T-cell (primary cell): Measurements from ENCODE around the gene RRM2. TPM values are rescaled to one million over a fixed set of nuclear protein-coding genes. Genes with fewer than 3 reads are reported as not detected.
"Not testable (repeated sequence)": the region's sequence is repeated elsewhere in the genome, so short reads cannot be mapped to it uniquely, and the experiment has no call there.

ENCODE experiments used
- ATAC-seq, 4 experiments: fragments of 200-7000 bp in 3 of 4; fragments of 150-1000 bp in 1 of 4; cut with Tn5 transposase; replicated peaks in 1 of 4; 1 replicate in 3 of 4; 2 replicates in 1 of 4; pipeline ENCODE4 v1.10.0; 2021; ENCODE audit warnings: moderate library complexity in 3 of 4, mild to moderate bottlenecking in 2 of 4, moderate number of reproducible peaks in 1 of 4
- CTCF ChIA-PET, 2 donors: fragments of 300-600 bp; sonication (Branson Sonifier 250); formaldehyde crosslinking; loops; one replicate each; lab custom pipeline; 2022; ENCODE audit warnings: antibody characterized with exemption in 2 of 2; lab: Charles Lee
- POLR2A ChIA-PET, 2 donors: fragments of 300-600 bp; sonication (Branson Sonifier 250); formaldehyde crosslinking; loops; one replicate each; lab custom pipeline; 2022; ENCODE audit warnings: antibody characterized with exemption in 2 of 2; lab: Charles Lee
- DNase-seq, 35 experiments: peaks; one replicate each; pipeline versions ENCODE4 v3.0.0 to v3.0.0-alpha.2; 2013 to 2023
- H3K27ac ChIP-seq: one replicate; pipeline ENCODE4 v1.5.1; 2013; ENCODE audit warnings: low read length
- H3K27me3 ChIP-seq, 2 experiments: replicated peaks in 1 of 2; 1 replicate in 1 of 2; 2 replicates in 1 of 2; pipeline versions ENCODE4 v1.6.1 to v1.7.0; 2013; ENCODE audit warnings: low read length in 1 of 2, mixed read lengths in 1 of 2; ENCODE audit not compliant: control insufficient read depth in 2 of 2, insufficient read depth in 2 of 2; ENCODE audit errors: extremely low read depth in 1 of 2
- H3K36me3 ChIP-seq, 2 donors: 1 replicate in 1 of 2; 2 replicates in 1 of 2; pipeline versions ENCODE4 v1.6.1 to v1.7.0; 2013; ENCODE audit warnings: low read length in 1 of 2; ENCODE audit not compliant: control insufficient read depth in 2 of 2, insufficient read depth in 1 of 2; ENCODE audit errors: extremely low read depth in 1 of 2
- H3K4me1 ChIP-seq, 2 experiments: 1 replicate in 1 of 2; 2 replicates in 1 of 2; pipeline versions ENCODE4 v1.6.1 to v1.7.0; 2013; ENCODE audit warnings: low read length in 2 of 2, mixed read lengths in 1 of 2; ENCODE audit not compliant: insufficient read depth in 2 of 2, control insufficient read depth in 1 of 2; ENCODE audit errors: extremely low read depth in 1 of 2
- H3K4me3 ChIP-seq, 2 donors: 1 replicate in 1 of 2; 2 replicates in 1 of 2; pipeline versions ENCODE4 v1.5.1 to v1.7.0; 2013; ENCODE audit warnings: mild to moderate bottlenecking in 2 of 2, low read length in 1 of 2, moderate library complexity in 1 of 2; ENCODE audit not compliant: control insufficient read depth in 1 of 2; ENCODE audit errors: extremely low read depth in 1 of 2
- H3K9me3 ChIP-seq: 2 replicates; pipeline ENCODE4 v1.7.0; 2013
- H3K27ac Mint-ChIP-seq, 2 donors: one replicate each; pipeline ENCODE4 v1.8.0; 2020 to 2021; ENCODE audit warnings: mild to moderate bottlenecking in 2 of 2, mixed read lengths in 2 of 2
- H3K27me3 Mint-ChIP-seq, 2 donors: one replicate each; pipeline ENCODE4 v1.8.0; 2021 to 2022; ENCODE audit warnings: mixed read lengths in 2 of 2
- H3K36me3 Mint-ChIP-seq: one replicate; pipeline ENCODE4 v1.8.0; 2021; ENCODE audit warnings: mixed read lengths
- H3K4me1 Mint-ChIP-seq, 3 donors: one replicate each; pipeline ENCODE4 v1.8.0; 2020 to 2022; ENCODE audit warnings: mixed read lengths in 3 of 3, mild to moderate bottlenecking in 1 of 3
- H3K4me3 Mint-ChIP-seq, 3 donors: one replicate each; pipeline ENCODE4 v1.8.0; 2020 to 2022; ENCODE audit warnings: mild to moderate bottlenecking in 3 of 3, mixed read lengths in 3 of 3, moderate library complexity in 3 of 3
- H3K9me3 Mint-ChIP-seq, 3 donors: one replicate each; pipeline ENCODE4 v1.8.0; 2020 to 2022; ENCODE audit warnings: mixed read lengths in 3 of 3
- WGBS: methylation state at CpG from one replicate; pipeline ENCODE4 v1.1.5; 2013; ENCODE audit warnings: missing lambda C conversion rate; ENCODE audit not compliant: insufficient coverage; 5-methylcytosine and 5-hydroxymethylcytosine counted together
- total RNA-seq, 35 experiments: library from RNA in 6 of 35; stranded (reverse) in 6 of 35; fragments of 120-200 nt in 1 of 35; gene quantifications; one replicate each; pipeline versions ENCODE4 v1.2.1 to v1.2.4 and lab custom pipeline; 2013 to 2026

Gene RRM2
- total RNA-seq, 5 donors from 2014 or later (not counting 1 experiment from before 2014, with no cell fraction given), result 2.6 to 10.4 (median 3.0) TPM

DNA sequence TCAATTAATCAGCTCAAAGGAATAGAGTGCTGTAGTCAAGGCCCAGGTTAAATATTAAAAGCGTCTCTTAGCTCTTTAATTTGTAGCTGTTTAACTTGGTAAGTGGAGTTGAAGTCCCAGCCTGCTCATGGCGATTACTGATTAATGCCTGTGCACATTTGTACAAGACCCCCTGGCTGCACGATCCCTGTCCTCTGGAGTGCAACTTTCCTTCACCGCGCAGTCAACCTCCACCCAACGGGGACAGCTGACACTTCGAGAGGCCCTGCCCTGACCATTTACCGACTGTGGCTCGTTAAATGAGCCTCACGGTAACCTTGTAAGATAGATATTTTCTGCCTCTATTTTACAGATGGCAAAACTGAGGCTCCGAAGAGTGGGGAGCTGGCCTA lies 36.9 kb upstream of the RRM2 start:
- Mint-ChIP-seq H3K4me1 (peaks cover 7 to 11% (median 10%) of the 10 kb centered on the region in 3 donors), H3K27me3 (peaks cover 61 to 82% of the 10 kb centered on the region in 2 donors), H3K36me3 (no peaks in the 10 kb centered on the region), H3K4me3 (no peak overlapping the region), H3K9me3 (no peaks in the 10 kb centered on the region), H3K27ac (peak overlapping the region in 1 of 2 donors; percentile 37)
- POLR2A ChIA-PET, result no interaction called here
- no peaks in the 10 kb centered on the region for H3K36me3 ChIP-seq
- H3K27ac ChIP-seq, result no peak overlapping the region
- peaks cover 5 to 15% of the 10 kb centered on the region in 2 experiments for H3K4me1 ChIP-seq
- no peaks in the 10 kb centered on the region for H3K9me3 ChIP-seq
- ATAC-seq (no peak), DNase-seq (no peak)
- CTCF ChIA-PET, result interaction anchor here in 1 of 2 donors (0.5 to 1.5 kb wide), 3 partner anchors 13 to 693 kb away, joined by 3 to 9 read pairs (median 4); no protein-coding TSS in a partner anchor
- H3K4me3 ChIP-seq, result no peak overlapping the region
- H3K27me3 ChIP-seq, result peaks cover 3 to 69% of the 10 kb centered on the region in 2 experiments
- whole genome bisulfite sequencing, result 95% methylated on average over 10 of the region's 11 CpGs

DNA sequence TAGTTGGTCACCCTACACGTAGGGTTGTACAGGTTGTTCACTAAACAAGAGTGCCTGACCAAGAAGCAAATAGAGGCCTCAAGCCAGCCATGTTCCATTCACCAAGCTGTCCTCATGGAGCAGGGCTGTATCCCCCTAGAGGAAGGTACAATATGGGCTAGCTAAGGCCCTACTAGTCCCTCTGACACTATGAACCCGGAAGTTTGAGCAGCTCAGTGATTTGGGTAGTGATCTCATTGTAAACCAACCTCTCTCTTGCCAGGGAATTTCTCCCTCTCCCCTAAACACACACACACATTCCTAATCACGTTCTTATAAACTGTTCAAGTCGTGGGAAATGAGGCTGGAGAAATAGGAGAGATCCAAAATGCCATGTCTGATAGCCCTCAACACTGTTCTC lies 35.6 kb upstream of the RRM2 start:
- Mint-ChIP-seq H3K36me3 (no peaks in the 10 kb centered on the region), H3K9me3 (no peaks in the 10 kb centered on the region), H3K27ac (no peak overlapping the region), H3K4me3 (no peak overlapping the region), H3K4me1 (peaks cover 4 to 6% (median 5%) of the 10 kb centered on the region in 3 donors), H3K27me3 (peaks cover 59 to 77% of the 10 kb centered on the region in 2 donors)
- no peaks in the 10 kb centered on the region for H3K9me3 ChIP-seq
- H3K4me1 ChIP-seq, result peaks cover 0 to 10% of the 10 kb centered on the region in 2 experiments
- H3K27ac ChIP-seq, result no peak overlapping the region
- 57% methylated on average over 3 of the region's 4 CpGs for WGBS
- no peaks in the 10 kb centered on the region for H3K36me3 ChIP-seq
- ChIA-PET POLR2A (no interaction called here), CTCF (no interaction called here)
- DNase-seq (no peak), ATAC-seq (no peak)
- H3K4me3 ChIP-seq, result no peak overlapping the region
- peaks cover 5 to 68% of the 10 kb centered on the region in 2 experiments for H3K27me3 ChIP-seq

DNA sequence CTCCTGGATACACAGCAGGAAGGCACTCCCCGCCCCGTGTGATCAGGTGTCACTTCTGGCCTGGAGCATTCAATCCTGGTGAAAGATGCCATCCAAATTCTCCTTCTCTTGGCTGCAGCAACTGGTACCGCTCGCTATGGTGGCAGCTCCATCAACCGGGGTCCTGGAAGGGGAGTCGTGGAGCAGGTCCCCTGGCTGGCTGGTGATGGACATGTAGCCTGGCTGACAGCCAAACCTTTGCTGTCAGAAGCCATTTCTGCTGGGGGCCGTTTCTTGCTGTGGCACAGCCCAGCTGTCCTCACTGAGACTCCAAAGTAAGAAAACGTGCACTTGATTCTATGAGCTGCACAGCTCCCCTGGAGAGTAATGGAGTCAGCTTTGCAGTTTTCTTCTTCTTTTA lies 35.2 kb upstream of the RRM2 start:
- peaks cover 6 to 66% of the 10 kb centered on the region in 2 experiments for H3K27me3 ChIP-seq
- H3K4me1 Mint-ChIP-seq, result peaks cover 5 to 6% (median 6%) of the 10 kb centered on the region in 3 donors
- no peak for ATAC-seq
- no peak for DNase-seq
- no peaks in the 10 kb centered on the region for H3K36me3 ChIP-seq
- no peaks in the 10 kb centered on the region for H3K36me3 Mint-ChIP-seq
- POLR2A ChIA-PET, result no interaction called here
- no peak overlapping the region for H3K4me3 Mint-ChIP-seq
- 67% methylated on average over 2 of the region's 8 CpGs for WGBS
- no peak overlapping the region for H3K27ac Mint-ChIP-seq
- no peak overlapping the region for H3K27ac ChIP-seq
- peaks cover 59 to 77% of the 10 kb centered on the region in 2 donors for H3K27me3 Mint-ChIP-seq
- CTCF ChIA-PET, result no interaction called here
- H3K9me3 ChIP-seq, result no peaks in the 10 kb centered on the region
- no peaks in the 10 kb centered on the region for H3K9me3 Mint-ChIP-seq
- no peak overlapping the region for H3K4me3 ChIP-seq
- H3K4me1 ChIP-seq, result peaks cover 0 to 8% of the 10 kb centered on the region in 2 experiments

DNA sequence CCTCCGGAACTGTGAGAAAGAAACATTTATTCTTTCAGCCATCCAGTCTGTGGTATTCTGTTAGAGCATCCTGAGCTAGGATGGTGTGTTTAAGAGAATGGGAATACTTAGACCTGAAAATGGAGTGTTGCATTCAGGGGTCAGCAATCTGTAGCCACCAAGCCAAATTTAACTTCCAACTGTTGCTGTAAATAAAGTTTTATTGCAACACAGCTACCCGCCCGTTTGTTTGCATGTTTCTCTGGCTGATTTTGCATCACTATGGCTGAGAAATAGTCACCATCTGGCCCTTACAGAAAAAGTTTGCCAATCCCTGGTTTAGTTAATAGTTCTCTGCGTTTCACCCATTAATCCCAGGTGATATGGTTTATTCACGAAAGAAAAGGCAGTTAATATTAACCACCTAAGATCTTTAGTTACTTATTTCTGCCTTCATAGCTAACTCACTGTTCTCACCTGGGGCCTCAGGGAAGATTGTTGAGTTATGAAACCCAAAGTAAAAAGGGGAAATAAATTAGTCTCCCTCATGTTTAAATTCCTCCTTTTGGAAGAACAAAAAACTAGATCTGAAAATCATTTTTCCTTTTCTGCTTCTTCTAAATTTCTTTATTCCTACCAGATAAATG lies 32.9 kb upstream of the RRM2 start:
- DNase-seq (no peak), ATAC-seq (no peak)
- no peak overlapping the region for H3K27ac ChIP-seq
- WGBS, result no CpG with 5 or more reads among the region's 5 CpGs
- peaks cover 5 to 6% (median 6%) of the 10 kb centered on the region in 3 donors for H3K4me1 Mint-ChIP-seq
- H3K4me1 ChIP-seq, result peaks cover 0 to 8% of the 10 kb centered on the region in 2 experiments
- POLR2A ChIA-PET, result interaction anchor here in 1 of 2 donors (0.5 kb wide), 1 partner anchor 29 kb away, joined by 4 read pairs; no protein-coding TSS in a partner anchor
- CTCF ChIA-PET, result interaction anchor here (1.3 to 3.0 kb wide), 2 partner anchors 17 to 18 kb away, joined by 5 to 16 read pairs; no protein-coding TSS in a partner anchor
- peaks cover 66 to 75% of the 10 kb centered on the region in 2 donors for H3K27me3 Mint-ChIP-seq
- H3K9me3 ChIP-seq, result no peaks in the 10 kb centered on the region
- H3K4me3 Mint-ChIP-seq, result no peak overlapping the region
- no peak overlapping the region for H3K27ac Mint-ChIP-seq
- no peaks in the 10 kb centered on the region for H3K9me3 Mint-ChIP-seq
- H3K4me3 ChIP-seq, result no peak overlapping the region
- H3K27me3 ChIP-seq, result peaks cover 3 to 69% of the 10 kb centered on the region in 2 experiments
- H3K36me3 ChIP-seq, result no peaks in the 10 kb centered on the region
- H3K36me3 Mint-ChIP-seq, result no peaks in the 10 kb centered on the region

DNA sequence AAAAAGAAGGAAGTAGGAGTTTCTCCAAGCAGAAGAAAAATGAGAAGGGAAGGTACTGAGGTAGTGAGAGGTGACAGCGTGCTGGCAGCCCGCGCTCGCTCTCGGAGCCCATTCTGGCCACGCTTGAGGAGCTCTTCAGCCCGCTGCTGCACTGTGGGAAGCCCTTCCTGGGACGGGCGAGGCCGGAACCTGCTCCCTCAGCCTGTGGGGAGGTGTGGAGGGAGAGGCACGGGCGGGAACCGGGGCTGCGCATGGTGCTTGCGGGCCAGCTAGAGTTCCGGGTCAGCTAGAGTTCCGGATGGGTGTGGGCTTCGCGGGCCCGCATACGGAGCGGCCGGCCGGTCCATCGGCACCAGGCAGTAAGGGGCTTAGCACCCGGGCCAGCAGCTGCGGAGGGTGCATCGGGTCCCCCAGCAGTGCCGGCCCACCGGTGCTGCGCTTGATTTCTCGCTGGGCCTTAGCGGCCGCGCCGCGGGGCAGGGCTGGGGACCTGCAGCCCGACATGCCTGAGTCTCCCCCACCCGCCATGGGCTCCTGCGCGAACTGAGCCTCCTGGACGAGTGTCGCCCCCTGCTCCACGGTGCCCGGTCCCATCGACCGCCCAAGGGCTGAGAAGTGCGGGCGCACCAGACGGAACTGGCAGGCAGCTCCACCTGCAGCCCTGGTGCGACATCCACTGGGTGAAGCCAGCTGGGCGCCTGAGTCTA lies 31.2 kb upstream of the RRM2 start:
- ChIA-PET POLR2A (no interaction called here), CTCF (interaction anchor here (0.8 to 3.0 kb wide), 3 partner anchors 19 to 318 kb away, joined by 3 to 16 read pairs (median 3); no protein-coding TSS in a partner anchor)
- Mint-ChIP-seq H3K4me1 (peaks cover 5 to 6% (median 6%) of the 10 kb centered on the region in 3 donors), H3K27me3 (peaks cover 65 to 76% of the 10 kb centered on the region in 2 donors), H3K36me3 (no peaks in the 10 kb centered on the region), H3K27ac (no peak overlapping the region), H3K4me3 (peak overlapping the region; percentile 43 to 79 (median 66)), H3K9me3 (no peaks in the 10 kb centered on the region)
- Histone ChIP-seq H3K36me3 (no peaks in the 10 kb centered on the region), H3K4me1 (peaks cover 0 to 8% of the 10 kb centered on the region in 2 experiments), H3K4me3 (peak overlapping the region; percentile 5 to 25), H3K27me3 (peaks cover 3 to 66% of the 10 kb centered on the region in 2 experiments), H3K27ac (no peak overlapping the region), H3K9me3 (no peaks in the 10 kb centered on the region)
- DNase-seq (peak in 11 of 35 experiments; percentile 3 to 40 (median 19)), ATAC-seq (peak; percentile 34 to 70 (median 52))
- 13% methylated on average over 46 of the region's 52 CpGs for WGBS

DNA sequence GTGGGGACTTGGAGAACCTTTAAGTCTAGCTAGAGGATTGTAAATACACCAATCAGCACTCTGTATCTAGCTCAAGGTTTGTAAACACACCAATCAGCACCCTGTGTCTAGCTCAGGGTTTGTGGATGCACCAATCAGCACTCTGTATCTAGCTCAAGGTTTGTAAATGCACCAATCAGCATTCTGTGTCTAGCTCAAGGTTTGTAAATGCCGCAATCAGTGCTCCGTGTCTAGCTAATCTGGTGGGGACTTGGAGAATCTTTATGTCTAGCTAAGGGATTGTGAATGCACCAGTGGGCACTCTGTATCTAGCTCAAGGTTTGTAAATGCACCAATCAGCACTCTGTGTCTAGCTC lies 30.7 kb upstream of the RRM2 start:
- H3K9me3 Mint-ChIP-seq, H3K4me1 ChIP-seq, H3K36me3 ChIP-seq, H3K36me3 Mint-ChIP-seq, H3K9me3 ChIP-seq, H3K27ac ChIP-seq, POLR2A ChIA-PET, ATAC-seq, H3K27ac Mint-ChIP-seq, H3K4me1 Mint-ChIP-seq, DNase-seq: not testable (repeated sequence)
- CTCF ChIA-PET, result interaction anchor here (0.8 to 3.0 kb wide), 4 partner anchors 17 to 317 kb away, joined by 3 to 16 read pairs (median 3); no protein-coding TSS in a partner anchor
- Histone ChIP-seq H3K27me3 (peaks cover 3 to 66% of the 10 kb centered on the region in 2 experiments), H3K4me3 (peak overlapping the region in 1 of 2 donors; percentile 25)
- H3K4me3 Mint-ChIP-seq, result peak overlapping the region; percentile 39 to 79 (median 57)
- WGBS, result 100% methylated on average over 1 of the region's 2 CpGs
- H3K27me3 Mint-ChIP-seq, result peaks cover 65 to 72% of the 10 kb centered on the region in 2 donors
